Fibroblast of mammary gland (primary cell): ENCODE measurements around the gene CALCB.

ENCODE experiments used
- DNase-seq: peaks from one replicate; pipeline ENCODE4 v3.0.0-alpha.2; 2010; ENCODE audit warnings: low read depth
- H3K4me3 ChIP-seq: 2 replicates; pipeline ENCODE4 v1.5.1; 2011; ENCODE audit warnings: low read depth, mild to moderate bottlenecking, low read length, moderate library complexity; ENCODE audit not compliant: control insufficient read depth
- TF ChIP-seq, protein P1 (sequence below): conservative IDR thresholded peaks from 2 replicates; pipeline ENCODE4 v1.5.1; 2011; ENCODE audit warnings: low read depth, low read length, inconsistent platforms; ENCODE audit not compliant: control insufficient read depth, insufficient read depth

The CALCB gene

DNA sequence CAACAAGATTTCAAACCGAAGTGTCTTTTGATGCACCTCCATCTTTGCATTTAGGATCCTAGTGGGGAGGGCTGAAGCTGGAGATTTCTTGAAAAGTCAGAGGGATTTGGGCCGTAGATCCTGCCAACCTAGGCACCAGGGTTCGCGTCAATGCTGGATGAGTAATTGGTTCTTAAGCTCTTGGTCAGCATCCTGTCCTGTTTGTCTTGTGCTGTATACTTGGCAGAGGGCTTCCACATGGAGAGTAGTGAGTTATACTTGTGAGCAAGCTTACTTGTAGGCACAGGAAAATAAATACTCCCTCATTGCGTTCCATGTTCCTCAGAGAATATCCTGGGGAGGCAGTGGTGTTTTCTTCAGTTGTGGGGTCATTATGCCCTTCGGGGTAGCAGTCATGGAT lies 53.9 kb downstream of the CALCB start:
- peak; percentile 98 for DNase-seq
- no peak overlapping the region for H3K4me3 ChIP-seq
- TF ChIP-seq, protein P1, sequence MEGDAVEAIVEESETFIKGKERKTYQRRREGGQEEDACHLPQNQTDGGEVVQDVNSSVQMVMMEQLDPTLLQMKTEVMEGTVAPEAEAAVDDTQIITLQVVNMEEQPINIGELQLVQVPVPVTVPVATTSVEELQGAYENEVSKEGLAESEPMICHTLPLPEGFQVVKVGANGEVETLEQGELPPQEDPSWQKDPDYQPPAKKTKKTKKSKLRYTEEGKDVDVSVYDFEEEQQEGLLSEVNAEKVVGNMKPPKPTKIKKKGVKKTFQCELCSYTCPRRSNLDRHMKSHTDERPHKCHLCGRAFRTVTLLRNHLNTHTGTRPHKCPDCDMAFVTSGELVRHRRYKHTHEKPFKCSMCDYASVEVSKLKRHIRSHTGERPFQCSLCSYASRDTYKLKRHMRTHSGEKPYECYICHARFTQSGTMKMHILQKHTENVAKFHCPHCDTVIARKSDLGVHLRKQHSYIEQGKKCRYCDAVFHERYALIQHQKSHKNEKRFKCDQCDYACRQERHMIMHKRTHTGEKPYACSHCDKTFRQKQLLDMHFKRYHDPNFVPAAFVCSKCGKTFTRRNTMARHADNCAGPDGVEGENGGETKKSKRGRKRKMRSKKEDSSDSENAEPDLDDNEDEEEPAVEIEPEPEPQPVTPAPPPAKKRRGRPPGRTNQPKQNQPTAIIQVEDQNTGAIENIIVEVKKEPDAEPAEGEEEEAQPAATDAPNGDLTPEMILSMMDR: no peak
